Glutamatergic neuron (in vitro differentiated cells): ENCODE measurements around the gene SLC22A3. TPM values are rescaled to one million over a fixed set of nuclear protein-coding genes. Genes with fewer than 3 reads are reported as not detected.

ENCODE experiments used
- DNase-seq: peaks from one replicate; pipeline ENCODE4 v3.0.0; 2022
- H3K27ac Mint-ChIP-seq: one replicate; pipeline ENCODE4 v1.8.0; 2020; ENCODE audit warnings: mild to moderate bottlenecking, mixed read lengths, inconsistent platforms; ENCODE audit not compliant: unreplicated experiment
- H3K27me3 Mint-ChIP-seq: one replicate; pipeline ENCODE4 v1.8.0; 2020; ENCODE audit warnings: mild to moderate bottlenecking, moderate library complexity, mixed read lengths, inconsistent platforms; ENCODE audit not compliant: unreplicated experiment
- H3K36me3 Mint-ChIP-seq: one replicate; pipeline ENCODE4 v1.8.0; 2020; ENCODE audit warnings: mild to moderate bottlenecking, mixed read lengths, inconsistent platforms; ENCODE audit not compliant: unreplicated experiment
- H3K4me1 Mint-ChIP-seq: one replicate; pipeline ENCODE4 v1.8.0; 2020; ENCODE audit warnings: mild to moderate bottlenecking, low read depth, mixed read lengths, inconsistent platforms; ENCODE audit not compliant: unreplicated experiment
- H3K4me3 Mint-ChIP-seq: one replicate; pipeline ENCODE4 v1.8.0; 2020; ENCODE audit warnings: mild to moderate bottlenecking, mixed read lengths, inconsistent platforms; ENCODE audit not compliant: unreplicated experiment
- H3K9me3 Mint-ChIP-seq: one replicate; pipeline ENCODE4 v1.8.0; 2020; ENCODE audit warnings: mild to moderate bottlenecking, moderate library complexity, mixed read lengths, inconsistent platforms; ENCODE audit not compliant: unreplicated experiment
- total RNA-seq: library from RNA; stranded (reverse); fragmentation: NEBNext Ultra II Directional; extraction: Animal tissue kit (Norgen Biotek cat#: 25700); gene quantifications from one replicate; pipeline ENCODE4 v1.2.1, GENCODE V29; 2021; ENCODE audit not compliant: unreplicated experiment
- TF ChIP-seq, protein P1 (sequence below): fragments of 200-600 bp; sonication (generic); IDR thresholded peaks from one replicate; pipeline ENCODE4 v1.5.0; 2021; ENCODE audit not compliant: partially characterized antibody, unreplicated experiment

SLC22A3 gene
- total RNA-seq, 1 donor from 2014 or later: not detected

DNA sequence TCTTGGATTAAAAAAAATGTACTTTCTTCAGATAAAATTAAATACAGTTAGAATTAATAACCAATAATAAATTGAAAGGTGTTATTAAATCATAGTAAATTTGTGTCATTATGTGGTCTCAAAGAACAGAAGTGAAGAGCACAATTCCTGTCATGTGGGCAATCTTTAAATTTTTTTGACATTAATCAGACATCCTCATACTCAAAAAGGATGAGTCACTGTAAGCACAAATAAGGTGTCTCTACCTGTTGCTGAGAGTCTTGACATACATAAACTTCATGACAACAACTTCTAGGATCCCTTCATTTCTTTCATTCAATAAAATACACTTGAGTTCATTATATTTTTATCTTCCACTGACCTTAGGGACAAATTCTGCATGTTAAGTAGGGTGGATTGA lies 76.1 kb downstream of the SLC22A3 start:
- DNase-seq: no peak
- Mint-ChIP-seq H3K9me3 (no peaks in the 10 kb centered on the region), H3K36me3 (no peaks in the 10 kb centered on the region), H3K27me3 (no peaks in the 10 kb centered on the region), H3K4me1 (peaks cover 5% of the 10 kb centered on the region), H3K27ac (no peak overlapping the region), H3K4me3 (no peak overlapping the region)
- TF ChIP-seq, protein P1, sequence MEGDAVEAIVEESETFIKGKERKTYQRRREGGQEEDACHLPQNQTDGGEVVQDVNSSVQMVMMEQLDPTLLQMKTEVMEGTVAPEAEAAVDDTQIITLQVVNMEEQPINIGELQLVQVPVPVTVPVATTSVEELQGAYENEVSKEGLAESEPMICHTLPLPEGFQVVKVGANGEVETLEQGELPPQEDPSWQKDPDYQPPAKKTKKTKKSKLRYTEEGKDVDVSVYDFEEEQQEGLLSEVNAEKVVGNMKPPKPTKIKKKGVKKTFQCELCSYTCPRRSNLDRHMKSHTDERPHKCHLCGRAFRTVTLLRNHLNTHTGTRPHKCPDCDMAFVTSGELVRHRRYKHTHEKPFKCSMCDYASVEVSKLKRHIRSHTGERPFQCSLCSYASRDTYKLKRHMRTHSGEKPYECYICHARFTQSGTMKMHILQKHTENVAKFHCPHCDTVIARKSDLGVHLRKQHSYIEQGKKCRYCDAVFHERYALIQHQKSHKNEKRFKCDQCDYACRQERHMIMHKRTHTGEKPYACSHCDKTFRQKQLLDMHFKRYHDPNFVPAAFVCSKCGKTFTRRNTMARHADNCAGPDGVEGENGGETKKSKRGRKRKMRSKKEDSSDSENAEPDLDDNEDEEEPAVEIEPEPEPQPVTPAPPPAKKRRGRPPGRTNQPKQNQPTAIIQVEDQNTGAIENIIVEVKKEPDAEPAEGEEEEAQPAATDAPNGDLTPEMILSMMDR: no peak

DNA sequence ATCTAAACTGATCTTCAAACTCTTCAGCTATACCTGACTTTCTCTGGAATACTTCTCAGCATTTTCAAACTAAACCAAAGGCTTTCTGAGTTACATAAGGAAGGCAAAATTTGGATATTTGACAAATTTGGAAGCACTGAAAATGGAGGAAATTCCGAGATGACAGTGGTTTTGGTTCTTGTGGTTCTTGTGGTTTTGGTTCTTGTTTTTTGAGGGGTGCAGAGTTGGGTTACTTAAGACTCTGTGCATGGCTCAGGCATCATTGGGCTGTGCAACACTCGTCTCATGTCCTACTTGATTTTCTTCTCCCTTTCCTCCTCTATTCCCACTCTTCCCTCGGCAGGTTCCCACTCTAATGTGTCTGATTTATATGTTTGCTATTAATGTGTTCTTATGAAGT lies 78.0 kb downstream of the SLC22A3 start:
- H3K9me3 Mint-ChIP-seq: no peaks in the 10 kb centered on the region
- TF ChIP-seq, protein P1: no peak
- peaks cover 14% of the 10 kb centered on the region for H3K4me1 Mint-ChIP-seq
- H3K27me3 Mint-ChIP-seq: no peaks in the 10 kb centered on the region
- DNase-seq: no peak
- H3K4me3 Mint-ChIP-seq: no peak overlapping the region
- no peak overlapping the region for H3K27ac Mint-ChIP-seq
- H3K36me3 Mint-ChIP-seq: no peaks in the 10 kb centered on the region

DNA sequence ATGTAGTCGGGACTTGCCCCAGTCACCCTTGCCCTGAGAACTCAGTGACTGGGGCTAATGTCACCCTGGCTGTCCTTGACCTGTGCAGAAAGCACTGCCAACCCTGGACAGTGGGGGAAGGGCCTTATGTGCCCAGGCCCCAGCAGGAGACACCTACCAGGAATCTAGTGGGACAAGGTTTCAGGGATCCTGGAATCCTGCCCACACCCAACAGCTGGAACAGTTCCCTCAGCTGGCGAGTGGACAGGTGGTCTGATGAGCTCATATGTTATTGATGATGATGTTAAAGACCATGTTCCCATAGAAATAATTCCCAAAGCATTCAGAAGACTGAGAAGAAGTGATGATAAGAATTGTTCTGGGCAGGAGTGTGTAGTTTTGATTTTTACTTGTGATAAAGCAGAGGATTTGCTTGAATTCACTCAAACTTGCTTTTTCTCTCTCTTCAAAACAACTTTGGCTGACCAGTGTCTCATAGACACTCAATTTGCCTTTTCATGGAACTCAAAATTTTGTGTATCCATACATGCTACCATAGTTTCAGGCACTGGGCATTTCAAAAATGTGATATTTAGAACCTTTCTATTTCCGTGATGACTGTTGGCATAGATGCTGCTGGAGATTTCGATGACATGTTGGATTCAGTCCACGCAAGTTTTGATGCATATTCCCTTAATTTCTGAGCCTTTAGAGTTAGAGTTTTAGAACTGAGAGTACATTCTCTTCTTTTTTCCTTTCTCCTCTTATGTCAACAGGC lies 79.3 kb downstream of the SLC22A3 start:
- Mint-ChIP-seq H3K27ac (no peak overlapping the region), H3K9me3 (no peaks in the 10 kb centered on the region), H3K36me3 (no peaks in the 10 kb centered on the region), H3K27me3 (no peaks in the 10 kb centered on the region), H3K4me1 (peaks cover 14% of the 10 kb centered on the region), H3K4me3 (no peak overlapping the region)
- no peak for DNase-seq
- TF ChIP-seq, protein P1: no peak

DNA sequence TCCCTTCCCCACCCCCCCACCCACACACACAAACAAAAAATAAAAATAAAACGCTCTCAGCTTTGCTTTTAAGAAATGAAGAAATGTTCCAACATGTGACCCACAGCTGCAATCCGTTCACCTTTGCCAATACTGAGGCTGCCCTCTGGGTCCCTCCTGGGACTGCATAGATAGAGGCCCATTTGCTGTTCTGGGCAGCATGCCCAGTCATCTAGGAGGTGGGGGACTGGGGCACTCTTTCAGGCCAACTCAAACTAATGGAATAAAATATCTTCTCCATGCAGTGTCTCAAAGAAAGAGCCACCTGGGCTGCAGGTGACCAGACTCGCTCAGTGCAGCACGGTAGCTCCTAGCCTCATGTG lies 79.9 kb downstream of the SLC22A3 start:
- Mint-ChIP-seq H3K9me3 (no peaks in the 10 kb centered on the region), H3K27me3 (no peaks in the 10 kb centered on the region), H3K27ac (no peak overlapping the region), H3K4me3 (no peak overlapping the region), H3K36me3 (no peaks in the 10 kb centered on the region), H3K4me1 (peaks cover 14% of the 10 kb centered on the region)
- TF ChIP-seq, protein P1: no peak
- DNase-seq: no peak

DNA sequence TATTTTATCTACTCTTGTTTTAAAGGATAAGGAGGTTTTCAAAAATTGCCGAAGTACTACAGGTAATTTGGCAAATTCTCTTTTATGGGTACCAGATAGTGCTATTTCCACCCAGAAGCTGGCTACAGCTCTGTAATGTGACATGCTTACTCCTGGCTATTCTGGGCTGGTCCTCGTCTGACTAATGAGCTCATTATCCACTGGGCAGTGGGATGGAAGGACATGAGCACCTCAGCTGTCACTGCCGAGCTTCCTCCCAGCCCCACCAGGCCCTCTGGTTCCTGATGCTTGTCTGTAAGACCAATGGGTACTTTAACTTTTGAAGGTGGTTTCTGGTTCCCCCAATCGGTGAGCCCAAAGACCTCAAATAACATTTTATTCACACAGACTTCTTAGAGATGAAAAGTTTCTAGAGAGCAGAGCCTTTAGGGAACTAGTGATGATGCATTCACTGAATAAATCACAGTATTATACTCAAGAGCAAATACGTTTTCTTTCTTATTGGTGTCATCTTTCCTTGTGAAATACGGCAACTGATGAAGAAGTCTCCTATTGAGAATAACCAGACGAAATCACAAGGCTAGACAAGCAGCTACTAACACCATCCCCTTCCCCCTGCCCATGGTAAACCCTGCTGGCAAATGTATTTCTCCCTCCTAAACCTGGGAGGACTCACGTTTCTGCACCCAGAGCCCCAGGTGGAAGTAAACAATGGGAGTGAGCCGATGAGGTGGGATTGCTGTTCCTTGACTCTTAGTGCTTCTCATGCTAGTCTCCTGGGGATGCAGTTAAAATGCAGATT lies 80.8 kb downstream of the SLC22A3 start:
- TF ChIP-seq, protein P1: no peak
- H3K4me3 Mint-ChIP-seq: no peak overlapping the region
- DNase-seq: no peak
- H3K4me1 Mint-ChIP-seq: peaks cover 14% of the 10 kb centered on the region
- H3K36me3 Mint-ChIP-seq: no peaks in the 10 kb centered on the region
- H3K27ac Mint-ChIP-seq: no peak overlapping the region
- no peaks in the 10 kb centered on the region for H3K27me3 Mint-ChIP-seq
- no peaks in the 10 kb centered on the region for H3K9me3 Mint-ChIP-seq
